ENCODE measurements around the gene ATG7.
"Not testable (repeated sequence)": the region's sequence is repeated elsewhere in the genome, so short reads cannot be mapped to it uniquely, and the experiment has no call there.

Gene ATG7

DNA sequence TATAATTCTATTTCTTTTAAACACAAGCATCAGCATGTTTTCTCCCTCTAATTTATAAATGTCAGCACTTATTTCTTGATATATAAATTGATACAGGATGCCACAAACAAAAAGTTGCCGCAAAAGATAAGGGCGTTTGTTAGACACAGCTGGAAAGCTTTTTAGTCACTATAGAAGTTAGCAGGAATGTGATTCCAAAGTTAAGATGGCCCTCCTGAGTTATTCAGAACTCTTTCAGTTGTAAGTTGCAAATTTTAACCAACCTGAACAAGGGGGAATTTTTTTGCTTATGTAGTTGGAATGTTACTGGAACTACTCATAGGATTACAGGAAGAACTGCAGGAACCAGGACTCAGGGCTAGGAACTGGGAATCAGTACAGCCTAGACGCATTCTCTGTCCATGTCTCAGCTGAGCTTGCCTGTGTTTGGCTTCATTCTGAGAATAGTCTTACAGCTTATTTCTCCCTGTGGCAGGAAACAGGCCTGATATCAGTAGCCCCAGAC, 205.3 kb downstream of the ATG7 start:
- DNase-seq: no peak

DNA sequence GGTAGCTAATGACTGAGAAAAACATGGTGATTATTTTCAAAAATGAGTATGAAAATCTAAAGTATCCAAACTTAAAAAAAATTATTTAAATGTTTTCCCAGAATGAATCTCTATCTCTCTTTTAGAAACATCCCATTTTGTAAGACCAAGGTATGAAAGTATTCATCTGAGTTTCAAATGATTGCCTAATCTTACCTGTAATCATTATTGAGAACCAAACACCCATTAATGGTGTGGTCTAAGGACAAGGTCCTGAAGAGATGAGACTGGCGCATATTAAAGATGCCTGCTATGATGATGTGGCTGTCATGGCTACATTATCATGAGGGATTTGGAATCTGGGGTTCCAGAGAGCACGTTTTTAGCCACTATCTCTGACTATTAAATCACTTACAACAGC, 206.0 kb downstream of the ATG7 start:
- no peak for DNase-seq

DNA sequence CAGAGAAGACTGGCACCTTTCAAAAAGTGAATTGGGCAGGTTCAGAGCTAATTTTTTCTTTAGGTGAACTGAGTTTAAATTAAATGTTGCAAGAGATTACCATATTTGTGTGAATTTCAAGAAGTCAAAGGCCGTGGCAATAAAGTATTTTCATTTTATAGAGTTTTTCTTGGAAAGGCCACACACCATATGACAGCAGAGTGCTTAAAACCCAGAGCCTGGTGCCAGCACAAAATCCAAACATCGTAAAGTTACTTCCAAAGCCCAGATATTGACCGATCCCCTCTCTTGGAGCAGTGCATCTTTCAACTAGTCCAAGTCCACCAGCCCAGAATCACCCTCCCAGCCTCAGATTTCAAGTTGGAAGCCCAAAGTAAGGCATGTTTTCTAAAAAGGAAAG, 207.0 kb downstream of the ATG7 start:
- DNase-seq: no peak

DNA sequence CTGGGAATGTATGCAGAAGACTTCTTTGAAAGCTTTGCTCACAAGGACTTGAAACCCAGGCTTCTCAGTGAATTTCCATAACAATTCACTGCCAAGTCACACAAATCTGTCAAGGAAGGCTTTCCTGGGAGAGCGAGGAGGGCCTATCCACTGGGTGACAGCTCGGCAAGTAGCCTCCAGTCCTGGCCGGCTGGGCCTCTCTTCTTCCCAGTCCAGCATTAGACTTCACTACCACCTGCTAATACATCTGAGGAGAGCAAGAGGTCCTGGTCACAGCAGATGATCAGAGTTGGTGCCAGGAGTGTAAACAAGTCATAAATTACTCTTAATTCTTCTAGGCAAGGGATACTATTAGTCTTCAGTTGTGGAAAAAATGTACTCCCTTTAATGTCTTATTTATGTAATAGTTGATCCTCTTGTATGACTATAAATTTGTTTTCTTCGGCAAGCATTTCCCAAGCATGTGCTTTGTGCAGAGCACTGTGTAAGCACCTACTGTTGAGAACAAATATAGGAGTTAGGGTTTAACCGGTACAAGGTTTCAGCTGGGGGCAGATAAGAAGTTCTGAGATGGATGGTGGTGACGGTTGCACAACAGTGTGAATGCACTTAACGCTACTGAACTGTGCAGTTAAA, 208.6 kb downstream of the ATG7 start:
- no peak for DNase-seq

- no peak for DNase-seq
Measured at GRCh38 chr3:11481556-11481955, 209.4 kb downstream of the ATG7 start.

DNA sequence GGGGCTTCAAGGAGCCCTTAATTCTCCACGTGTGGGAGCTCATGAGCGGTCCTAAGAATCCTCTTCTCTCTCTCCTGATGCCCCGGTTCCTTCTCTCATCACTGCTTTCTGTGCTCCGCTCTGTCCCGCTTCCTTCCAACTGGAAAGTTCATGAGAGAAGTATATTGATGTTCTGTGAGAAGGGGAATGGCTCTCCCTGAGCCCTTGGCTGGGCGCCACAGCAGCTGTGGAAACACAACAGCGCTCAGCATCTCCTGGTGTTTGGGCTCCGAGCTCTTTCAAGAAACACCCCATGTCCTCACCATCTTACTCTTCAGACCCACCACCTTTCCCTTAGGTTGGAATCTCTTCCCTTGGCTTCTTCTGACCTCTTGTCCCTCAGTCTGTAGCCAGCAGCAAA, 209.8 kb downstream of the ATG7 start:
- no peak for DNase-seq

GRCh38 chr3:11488356-11488755, 216.2 kb downstream of the ATG7 start:
- DNase-seq: not testable (repeated sequence)

DNA sequence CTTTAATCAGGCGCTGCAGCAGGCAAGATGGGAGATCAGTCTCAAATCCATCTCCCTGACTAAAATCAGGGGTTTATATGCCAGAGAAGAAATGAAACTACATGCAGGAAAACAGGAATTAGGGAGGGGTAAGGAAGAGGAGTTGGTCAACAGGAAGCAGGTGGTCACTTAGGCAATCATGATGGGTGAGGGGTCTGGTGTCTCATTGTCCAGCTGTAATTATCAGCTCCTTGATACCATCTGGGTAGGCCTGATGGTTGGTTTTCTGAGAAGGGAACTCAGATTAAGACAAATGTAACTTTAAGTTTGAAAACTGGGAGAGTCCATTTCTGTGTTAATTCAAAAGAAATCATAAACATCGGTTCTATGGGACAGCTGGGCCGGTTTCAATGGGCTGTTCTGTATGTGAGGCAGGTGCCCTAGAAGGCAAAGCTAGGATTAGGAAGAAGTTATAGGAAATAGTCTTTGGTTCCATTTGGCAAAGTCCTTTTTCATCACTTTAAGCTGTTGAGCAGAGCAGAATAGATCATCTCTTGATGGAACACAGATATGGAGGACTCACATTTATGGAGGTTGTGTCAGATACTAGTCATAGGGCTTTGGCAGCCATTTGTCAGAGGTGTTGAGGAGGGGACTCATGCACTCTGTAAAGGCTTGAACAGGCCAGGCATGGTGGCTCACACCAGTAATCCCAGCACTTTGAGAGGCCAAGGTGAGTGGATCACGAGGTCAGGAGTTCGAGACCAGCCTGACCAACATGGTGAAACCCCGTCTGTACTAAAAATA, 222.1 kb downstream of the ATG7 start:
- DNase-seq: no peak

DNA sequence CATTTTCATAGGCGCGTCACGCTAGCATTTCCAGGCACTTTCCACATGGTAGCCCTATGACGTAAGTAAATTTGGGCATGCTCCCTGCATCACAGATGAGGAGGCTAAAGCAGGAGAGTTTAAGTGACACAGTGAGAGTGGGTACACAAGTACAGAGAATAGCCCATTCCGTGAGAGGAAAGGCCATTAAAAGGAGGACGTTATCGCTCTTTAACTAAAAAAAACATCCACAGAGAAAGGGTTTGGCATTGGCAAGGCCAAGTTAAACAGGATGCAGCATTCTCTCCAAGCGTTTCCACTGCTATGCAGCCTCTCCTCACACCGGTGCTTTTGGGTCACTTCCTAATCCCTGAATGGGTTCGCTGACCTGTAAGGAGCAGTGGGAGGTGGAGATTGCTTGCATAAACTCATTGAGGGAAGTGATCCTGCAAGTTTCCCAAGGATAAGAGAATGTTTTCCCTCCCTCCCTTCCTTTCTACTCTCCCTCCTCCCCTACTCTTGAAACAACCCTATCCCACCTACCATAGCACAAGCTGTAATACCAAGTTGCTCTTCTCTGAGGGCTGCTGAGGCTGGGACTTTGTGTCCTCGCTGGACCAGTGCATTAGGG, 223.9 kb downstream of the ATG7 start:
- DNase-seq: no peak

- DNase-seq: no peak
Measured at GRCh38 chr3:11498177-11498576, 226.0 kb downstream of the ATG7 start.

DNA sequence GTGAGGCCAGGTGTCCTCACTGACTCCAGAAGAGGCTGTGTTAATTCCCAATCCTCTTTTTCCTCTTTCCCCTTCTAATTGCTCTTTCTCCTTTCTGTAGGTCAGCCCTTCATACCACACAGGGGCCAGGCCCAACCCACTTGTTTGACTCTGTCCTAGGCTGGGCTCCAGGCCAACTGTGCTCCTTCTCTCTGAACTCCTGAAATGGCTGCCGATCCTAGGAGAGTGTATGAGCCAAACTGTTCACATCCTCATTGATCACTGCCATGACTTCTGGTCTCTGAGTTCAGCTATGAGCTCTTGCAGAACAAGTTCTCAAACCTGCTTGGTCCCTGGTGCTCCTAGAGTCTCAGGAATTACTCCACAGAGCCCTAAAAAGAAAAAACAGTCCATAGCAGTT, 226.4 kb downstream of the ATG7 start:
- no peak for DNase-seq

DNA sequence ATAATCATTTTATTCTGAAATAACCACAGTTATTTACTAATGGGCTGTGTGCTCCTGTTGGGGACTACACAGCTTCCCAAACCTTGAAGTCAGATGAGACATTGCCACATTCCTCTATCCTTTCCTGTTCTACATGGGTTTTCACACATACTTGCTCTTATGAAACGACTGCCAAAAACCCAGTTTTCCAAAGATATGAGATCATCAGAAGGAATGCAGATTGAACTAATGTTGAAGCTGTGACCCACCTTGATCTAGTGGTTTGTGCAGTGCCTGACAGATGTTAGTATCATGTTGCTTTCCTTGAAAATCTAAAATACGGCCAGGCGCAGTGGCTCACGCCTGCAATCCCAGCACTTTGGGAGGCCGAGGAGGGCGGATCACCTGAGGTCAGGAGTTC, 226.9 kb downstream of the ATG7 start:
- no peak for DNase-seq

- DNase-seq: not testable (repeated sequence)
Measured at GRCh38 chr3:11502413-11502812, 230.2 kb downstream of the ATG7 start.

DNA sequence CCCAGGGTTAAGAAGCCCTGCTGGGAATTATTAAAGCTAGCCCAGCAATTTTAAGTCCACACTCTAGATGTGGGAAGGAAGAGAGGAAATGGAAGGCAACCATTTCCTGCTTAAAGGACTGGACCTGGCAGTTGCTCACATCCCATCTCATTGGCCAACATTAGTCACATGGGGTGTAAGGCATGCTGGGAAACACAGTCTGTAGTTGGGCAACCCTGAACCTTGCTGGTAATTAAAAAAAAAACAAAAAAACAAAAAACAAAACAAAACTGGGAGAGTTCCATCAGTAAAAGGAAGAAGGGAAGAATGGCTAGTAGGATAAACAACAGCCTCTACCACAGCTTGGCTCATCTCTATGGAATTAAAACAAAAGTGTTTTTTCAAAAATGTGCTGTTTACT, 235.5 kb downstream of the ATG7 start:
- no peak for DNase-seq

GRCh38 chr3:11508346-11509172, 236.4 kb downstream of the ATG7 start:
- no peak for DNase-seq

GRCh38 chr3:11509173-11510000, 237.2 kb downstream of the ATG7 start:
- peak; percentile 56 for DNase-seq

DNA sequence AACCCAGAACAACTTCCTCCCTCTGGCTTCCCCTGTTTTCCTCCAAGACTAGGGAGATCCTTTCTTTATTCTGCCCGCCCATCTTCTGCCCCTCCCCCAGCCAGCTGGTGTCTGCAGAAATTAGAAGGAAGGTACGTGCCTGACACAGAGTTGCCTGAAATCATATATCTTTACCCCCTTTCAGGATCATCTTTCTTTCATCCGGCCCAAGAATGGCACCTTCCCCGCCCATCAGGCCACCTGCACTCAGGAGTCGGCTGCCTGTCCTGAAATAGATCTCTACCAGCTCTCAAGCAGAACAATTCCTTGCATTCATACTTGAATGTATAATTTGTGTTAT, 237.8 kb downstream of the ATG7 start:
- peak; percentile 43 for DNase-seq

GRCh38 chr3:11510356-11510755, 238.2 kb downstream of the ATG7 start:
- DNase-seq: no peak

- not testable (repeated sequence) for DNase-seq
Measured at GRCh38 chr3:11511606-11512005, 239.4 kb downstream of the ATG7 start.

- DNase-seq: not testable (repeated sequence)
Measured at GRCh38 chr3:11513125-11513816, 241.1 kb downstream of the ATG7 start.

DNA sequence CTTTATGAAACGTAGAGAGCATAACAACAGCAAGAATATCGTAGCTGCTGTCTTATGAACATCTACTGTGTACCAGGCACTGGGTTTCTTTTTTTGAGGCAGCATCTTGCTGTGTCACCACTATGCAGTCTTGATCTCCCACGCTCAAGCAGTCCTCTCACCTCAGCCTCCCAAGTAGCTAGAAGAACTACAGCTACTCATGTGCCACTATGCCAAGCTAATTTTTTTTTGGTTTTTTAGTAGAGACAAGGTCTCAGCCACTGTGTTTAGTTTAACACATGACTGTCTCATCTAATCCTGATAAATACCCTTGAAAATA, 241.6 kb downstream of the ATG7 start:
- no peak for DNase-seq

Measured in NCI-H524 treated with DMSO at 0.1 percent for 48 hours (cell line).